SK-N-SH (cell line): ENCODE data around the gene HPX. TPM values are rescaled to one million over a fixed set of nuclear protein-coding genes. Genes with fewer than 3 reads are reported as not detected.

ENCODE experiments used
- CTCF ChIA-PET: fragments of 300-600, 350-600 bp; formaldehyde crosslinking; extraction: SDS; loops from one replicate; lab custom pipeline; 2021; lab: Yijun Ruan, JAX
- POLR2A ChIA-PET: fragments of 350-600 bp; sonication (Branson Sonifier 250); formaldehyde crosslinking; extraction: SDS; loops from one replicate; lab custom pipeline; 2020; ENCODE audit warnings: antibody characterized with exemption, inconsistent platforms; lab: Yijun Ruan, JAX
- DNase-seq: peaks from one replicate; pipeline ENCODE4 v3.0.0; 2012
- H2AFZ ChIP-seq: fragments of 200-600 bp; sonication (generic); 2 replicates; pipeline ENCODE4 v1.8.1; 2016; ENCODE audit warnings: antibody characterized with exemption, mild to moderate bottlenecking, low read depth
- H3F3A ChIP-seq: fragments of 200-600 bp; sonication (generic); replicated peaks from 2 replicates; pipeline ENCODE3; 2016; ENCODE audit warnings: antibody characterized with exemption, mild to moderate bottlenecking; ENCODE audit not compliant: insufficient read depth
- H3K27ac ChIP-seq, 2 experiments: fragments of 200-500 bp in 1 of 2; fragments of 200-600 bp in 1 of 2; sonication (Bioruptor generic) in 1 of 2; sonication (generic), shearing (Covaris generic) in 1 of 2; 2 replicates each; pipeline versions ENCODE4 v1.5.1 to v1.6.1; 2014 to 2016; ENCODE audit warnings: low read depth in 2 of 2, inconsistent platforms in 1 of 2, low read length in 1 of 2, mild to moderate bottlenecking in 1 of 2, mixed read lengths in 1 of 2
- H3K27me3 ChIP-seq: fragments of 200-600 bp; sonication (generic), shearing (Covaris generic); 2 replicates; pipeline ENCODE4 v1.6.1; 2016; ENCODE audit warnings: mixed run types; ENCODE audit not compliant: insufficient read depth
- H3K36me3 ChIP-seq, 2 experiments: fragments of 200-500 bp in 1 of 2; fragments of 200-600 bp in 1 of 2; sonication (Bioruptor generic) in 1 of 2; sonication (generic) in 1 of 2; replicated peaks in 1 of 2; 2 replicates each; pipeline versions ENCODE3 to v1.5.1; 2014 to 2016; ENCODE audit warnings: low read length in 1 of 2, mild to moderate bottlenecking in 1 of 2; ENCODE audit not compliant: insufficient read depth in 2 of 2, control insufficient read depth in 1 of 2
- H3K4me1 ChIP-seq, 2 experiments: fragments of 200-500 bp in 1 of 2; fragments of 200-600 bp in 1 of 2; sonication (Bioruptor generic) in 1 of 2; sonication (generic), shearing (Covaris generic) in 1 of 2; 2 replicates each; pipeline versions ENCODE4 v1.5.1 to v1.6.1; 2014 to 2016; ENCODE audit warnings: low read depth in 1 of 2, low read length in 1 of 2, mixed run types in 1 of 2; ENCODE audit not compliant: insufficient read depth in 2 of 2, control insufficient read depth in 1 of 2
- H3K4me2 ChIP-seq: fragments of 200-600 bp; sonication (generic), shearing (Covaris generic); 2 replicates; pipeline ENCODE4 v1.6.1; 2017; ENCODE audit warnings: mixed run types
- H3K4me3 ChIP-seq, 2 experiments: fragments of 200-500 bp in 1 of 2; fragments of 200-600 bp in 1 of 2; sonication (Bioruptor generic) in 1 of 2; sonication (generic), shearing (Covaris generic) in 1 of 2; 2 replicates each; pipeline versions ENCODE4 v1.5.1 to v1.8.1; 2014 to 2016; ENCODE audit warnings: low read depth in 2 of 2, inconsistent platforms in 1 of 2, low read length in 1 of 2, mild to moderate bottlenecking in 1 of 2, mixed read lengths in 1 of 2, moderate library complexity in 1 of 2
- H3K79me2 ChIP-seq: fragments of 200-600 bp; sonication (generic); 2 replicates; pipeline ENCODE4 v1.8.1; 2017; ENCODE audit warnings: mild to moderate bottlenecking; ENCODE audit not compliant: insufficient read depth
- H3K9ac ChIP-seq: fragments of 200-600 bp; sonication (generic); 2 replicates; pipeline ENCODE4 v1.6.1; 2017; ENCODE audit warnings: mixed run types
- H3K9me2 ChIP-seq: fragments of 200-600 bp; sonication (generic); 2 replicates; pipeline ENCODE4 v1.6.1; 2017; ENCODE audit warnings: mixed run types
- H3K9me3 ChIP-seq: fragments of 200-600 bp; sonication (generic); 2 replicates; pipeline ENCODE4 v1.6.1; 2017; ENCODE audit warnings: mixed run types, mild to moderate bottlenecking, moderate library complexity
- H4K20me1 ChIP-seq: fragments of 200-600 bp; sonication (generic); 2 replicates; pipeline ENCODE4 v1.6.1; 2017; ENCODE audit warnings: mild to moderate bottlenecking, mixed run types; ENCODE audit not compliant: insufficient read depth
- CHD2 ChIP-seq: fragments of 150-350 bp; IDR thresholded peaks from 2 replicates; pipeline ENCODE4 v1.6.1; 2018; ENCODE audit warnings: low read length; ENCODE audit not compliant: partially characterized antibody
- GATA2 ChIP-seq: sonication (generic); formaldehyde crosslinking; IDR thresholded peaks from 2 replicates; pipeline ENCODE4 v1.5.0; 2020; ENCODE audit warnings: mild to moderate bottlenecking, missing genetic modification reagents
- POLR2AphosphoS5 ChIP-seq: IDR thresholded peaks from 2 replicates; pipeline ENCODE4 v1.6.1; 2012; ENCODE audit warnings: low read depth, low read length
- RCOR1 ChIP-seq: fragments of 150-350 bp; IDR thresholded peaks from 2 replicates; pipeline ENCODE4 v1.6.1; 2017; ENCODE audit warnings: antibody characterized with exemption, low read length
- SIN3A ChIP-seq: IDR thresholded peaks from 2 replicates; pipeline ENCODE4 v1.6.1; 2012; ENCODE audit warnings: low read depth, mild to moderate bottlenecking, low read length, moderate library complexity, borderline replicate concordance
- WGBS: methylation state at CpG from one replicate; pipeline ENCODE4 v1.1.6; 2017; ENCODE audit warnings: low lambda C conversion rate; 5-methylcytosine and 5-hydroxymethylcytosine counted together
- polyA plus RNA-seq, 3 experiments: library from polyadenylated mRNA; depleted of rRNA; stranded (reverse); fragments of >200 nt; gene quantifications; 2 replicates each; pipeline ENCODE4 v1.2.3, GENCODE V29; 2012
- TF ChIP-seq, protein P1 (sequence below): fragments of 150-350 bp; IDR thresholded peaks from 2 replicates; pipeline ENCODE4 v1.6.1; 2016; ENCODE audit warnings: mild to moderate bottlenecking, low read depth, low read length
- TF ChIP-seq, protein P2 (sequence below): fragments of 200-600 bp; sonication (generic); IDR thresholded peaks from 2 replicates; pipeline ENCODE4 v1.6.1; 2017; ENCODE audit warnings: antibody characterized with exemption, mild to moderate bottlenecking, moderate library complexity

The HPX gene
- polyA plus RNA-seq, 1 of the 3 experiments (the other 2 are of a cell fraction), result 1.8 TPM

DNA sequence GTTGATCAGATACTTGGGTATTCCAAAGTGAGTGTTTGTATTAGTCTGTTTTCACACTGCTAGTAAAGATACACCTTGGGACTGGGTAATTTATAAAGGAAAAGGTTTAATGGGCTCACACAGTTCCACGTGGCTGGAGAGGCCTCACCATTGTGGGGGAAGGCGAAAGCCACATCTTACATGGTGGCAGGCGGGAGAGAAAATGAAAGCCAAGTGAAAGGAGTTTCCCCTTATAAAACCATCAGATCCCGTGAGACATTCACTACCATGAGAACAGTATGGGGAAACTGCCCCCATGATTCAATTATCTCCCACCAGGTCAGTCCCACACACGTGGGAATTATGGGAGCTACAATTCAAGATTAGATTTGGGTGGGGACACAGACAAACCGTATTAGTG is 47.6 kb upstream of the HPX start (continued):
- TF ChIP-seq, protein P1, sequence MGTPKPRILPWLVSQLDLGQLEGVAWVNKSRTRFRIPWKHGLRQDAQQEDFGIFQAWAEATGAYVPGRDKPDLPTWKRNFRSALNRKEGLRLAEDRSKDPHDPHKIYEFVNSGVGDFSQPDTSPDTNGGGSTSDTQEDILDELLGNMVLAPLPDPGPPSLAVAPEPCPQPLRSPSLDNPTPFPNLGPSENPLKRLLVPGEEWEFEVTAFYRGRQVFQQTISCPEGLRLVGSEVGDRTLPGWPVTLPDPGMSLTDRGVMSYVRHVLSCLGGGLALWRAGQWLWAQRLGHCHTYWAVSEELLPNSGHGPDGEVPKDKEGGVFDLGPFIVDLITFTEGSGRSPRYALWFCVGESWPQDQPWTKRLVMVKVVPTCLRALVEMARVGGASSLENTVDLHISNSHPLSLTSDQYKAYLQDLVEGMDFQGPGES, result no peak
- no peak for TF ChIP-seq CHD2

DNA sequence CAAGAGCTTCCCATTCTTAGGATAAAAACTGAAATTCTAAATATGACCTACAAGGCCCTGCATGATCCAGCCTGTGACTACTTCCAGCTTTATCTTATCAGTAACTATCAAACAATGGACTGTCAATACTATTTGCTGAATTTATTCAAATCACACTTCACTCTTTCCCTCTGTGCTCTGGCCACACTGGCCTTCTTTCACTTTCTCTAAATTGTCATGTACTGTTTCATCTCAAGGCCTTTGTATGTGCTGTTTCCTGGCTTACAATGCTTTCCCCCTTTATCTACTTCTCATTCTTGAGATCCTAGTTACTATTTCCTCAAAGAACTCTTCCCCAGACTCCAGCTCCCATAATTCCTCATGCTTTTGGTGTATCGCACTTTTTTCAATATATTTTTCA is 46.2 kb upstream of the HPX start:
- ChIA-PET CTCF (interaction anchor here (0.7 to 1.9 kb wide), 4 partner anchors 20 to 123 kb away, joined by 3 to 8 read pairs (median 4); no protein-coding TSS in a partner anchor), POLR2A (no interaction called here)
- H3K27ac ChIP-seq, result no peak overlapping the region
- DNase-seq, result no peak
- 100% methylated on average over 1 of the region's 1 CpG for WGBS
- no peak overlapping the region for H3K4me2 ChIP-seq
- peaks cover 7 to 8% of the 10 kb centered on the region in 2 experiments for H3K4me1 ChIP-seq
- no peak overlapping the region for H2AFZ ChIP-seq
- no peaks in the 10 kb centered on the region for H3K27me3 ChIP-seq
- peaks cover 7% of the 10 kb centered on the region for H3F3A ChIP-seq
- no peaks in the 10 kb centered on the region for H3K9me3 ChIP-seq
- H3K4me3 ChIP-seq, result no peak overlapping the region
- no peak overlapping the region for H3K9ac ChIP-seq
- no peaks in the 10 kb centered on the region for H3K9me2 ChIP-seq
- H4K20me1 ChIP-seq, result peaks cover 6% of the 10 kb centered on the region; the same call in 1 of the 2 replicates
- peaks cover 44 to 59% of the 10 kb centered on the region in 2 experiments for H3K36me3 ChIP-seq
- TF ChIP-seq GATA2 (CRISPR knock-in tag) (no peak), SIN3A (no peak)
- TF ChIP-seq, protein P2, sequence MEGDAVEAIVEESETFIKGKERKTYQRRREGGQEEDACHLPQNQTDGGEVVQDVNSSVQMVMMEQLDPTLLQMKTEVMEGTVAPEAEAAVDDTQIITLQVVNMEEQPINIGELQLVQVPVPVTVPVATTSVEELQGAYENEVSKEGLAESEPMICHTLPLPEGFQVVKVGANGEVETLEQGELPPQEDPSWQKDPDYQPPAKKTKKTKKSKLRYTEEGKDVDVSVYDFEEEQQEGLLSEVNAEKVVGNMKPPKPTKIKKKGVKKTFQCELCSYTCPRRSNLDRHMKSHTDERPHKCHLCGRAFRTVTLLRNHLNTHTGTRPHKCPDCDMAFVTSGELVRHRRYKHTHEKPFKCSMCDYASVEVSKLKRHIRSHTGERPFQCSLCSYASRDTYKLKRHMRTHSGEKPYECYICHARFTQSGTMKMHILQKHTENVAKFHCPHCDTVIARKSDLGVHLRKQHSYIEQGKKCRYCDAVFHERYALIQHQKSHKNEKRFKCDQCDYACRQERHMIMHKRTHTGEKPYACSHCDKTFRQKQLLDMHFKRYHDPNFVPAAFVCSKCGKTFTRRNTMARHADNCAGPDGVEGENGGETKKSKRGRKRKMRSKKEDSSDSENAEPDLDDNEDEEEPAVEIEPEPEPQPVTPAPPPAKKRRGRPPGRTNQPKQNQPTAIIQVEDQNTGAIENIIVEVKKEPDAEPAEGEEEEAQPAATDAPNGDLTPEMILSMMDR, result no peak
- peaks cover 55% of the 10 kb centered on the region for H3K79me2 ChIP-seq

DNA sequence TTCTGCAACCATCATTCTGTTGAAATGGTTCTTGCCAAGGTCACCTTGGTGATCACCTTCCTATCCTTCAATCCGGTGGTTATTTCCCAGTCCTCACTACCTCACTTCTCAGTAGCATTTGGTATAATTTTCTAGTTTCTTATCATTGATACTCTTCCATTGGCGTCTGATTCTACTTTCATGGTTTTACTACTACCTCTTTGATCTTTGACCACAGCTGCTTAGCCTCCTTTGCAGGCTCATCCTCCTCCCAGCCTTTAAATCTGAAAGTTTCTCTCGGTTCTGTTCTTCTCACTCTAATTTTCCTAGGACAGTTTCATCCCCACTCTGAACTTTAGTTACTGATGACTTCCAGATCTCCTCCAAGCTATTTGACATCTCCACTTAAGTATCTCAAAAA is 45.5 kb upstream of the HPX start:
- H3K9me2 ChIP-seq, result no peaks in the 10 kb centered on the region

More for the DNA sequence above, 45.5 kb upstream of the HPX start:
- ChIA-PET CTCF (interaction anchor here (0.8 to 1.9 kb wide), 6 partner anchors 19 to 109 kb away, joined by 3 to 8 read pairs (median 3); no protein-coding TSS in a partner anchor), POLR2A (interaction anchor here (1.2 kb wide), 1 partner anchor 16 kb away, joined by 3 read pairs; no protein-coding TSS in a partner anchor)
- no peak overlapping the region for H3K27ac ChIP-seq
- H3K9me3 ChIP-seq, result no peaks in the 10 kb centered on the region
- H3K9ac ChIP-seq, result no peak overlapping the region
- no peaks in the 10 kb centered on the region for H3K27me3 ChIP-seq
- no peak overlapping the region for H2AFZ ChIP-seq
- WGBS, result 97% methylated on average over 3 of the region's 3 CpGs
- H3K4me3 ChIP-seq, result no peak overlapping the region
- H3K4me2 ChIP-seq, result no peak overlapping the region
- peaks cover 42 to 59% of the 10 kb centered on the region in 2 experiments for H3K36me3 ChIP-seq
- H3F3A ChIP-seq, result peaks cover 10% of the 10 kb centered on the region
- peaks cover 7 to 9% of the 10 kb centered on the region in 2 experiments for H3K4me1 ChIP-seq
- peaks cover 6% of the 10 kb centered on the region; the same call in 1 of the 2 replicates for H4K20me1 ChIP-seq
- TF ChIP-seq RCOR1 (no peak), POLR2AphosphoS5 (no peak), SIN3A (no peak)
- no peak for DNase-seq
- peaks cover 58% of the 10 kb centered on the region for H3K79me2 ChIP-seq
